D721Med (cell line): ENCODE results near the gene ZBTB7C.

Experiments
- DNase-seq: peaks from one replicate; pipeline ENCODE4 v3.0.0; 2011; ENCODE audit warnings: low spot score; ENCODE audit not compliant: insufficient read length
- FAIRE-seq: peaks from 2 replicates; lab custom pipeline; 2011; peaks lifted over from hg19 to GRCh38; lab: Jason Lieb, UNC
- CTCF ChIP-seq: IDR thresholded peaks from 2 replicates; pipeline ENCODE4 v1.5.1; 2012; ENCODE audit warnings: mild to moderate bottlenecking, control low read depth; ENCODE audit not compliant: insufficient read depth; ENCODE audit errors: missing control alignments

Gene ZBTB7C

GRCh38 chr18:48250918-48251317, 158.3 kb downstream of the ZBTB7C start:
- DNase-seq (no peak), FAIRE-seq (no peak)
- no peak for TF ChIP-seq CTCF

GRCh38 chr18:48250362-48250907, 158.7 kb downstream of the ZBTB7C start:
- FAIRE-seq: no peak
- no peak for TF ChIP-seq CTCF

GRCh38 chr18:48249854-48250253, 159.3 kb downstream of the ZBTB7C start:
- DNase-seq (no peak), FAIRE-seq (no peak)
- TF ChIP-seq CTCF: no peak

More at GRCh38 chr18:48250362-48250907, 158.7 kb downstream of the ZBTB7C start:
- no peak for DNase-seq

- DNase-seq: no peak
- TF ChIP-seq CTCF: no peak
- no peak for FAIRE-seq
Observed at GRCh38 chr18:48244530-48244929, 164.7 kb downstream of the ZBTB7C start.

GRCh38 chr18:48238636-48239035, 170.5 kb downstream of the ZBTB7C start:
- no peak for DNase-seq
- TF ChIP-seq CTCF: no peak
- FAIRE-seq: no peak

- FAIRE-seq (no peak), DNase-seq (no peak)
- no peak for TF ChIP-seq CTCF
Observed at GRCh38 chr18:48238206-48238605, 171.0 kb downstream of the ZBTB7C start.

- TF ChIP-seq CTCF: no peak
- no peak for DNase-seq
- FAIRE-seq: no peak
Observed at GRCh38 chr18:48236822-48237221, 172.4 kb downstream of the ZBTB7C start.
